K562 (cell line): ENCODE results near the gene FBXW9.

Source experiments
- BRF2 ChIP-seq: IDR thresholded peaks from 3 replicates; pipeline ENCODE4 v1.6.1; 2011; ENCODE audit warnings: borderline replicate concordance, mild to moderate bottlenecking; ENCODE audit not compliant: insufficient read length, insufficient read depth
- HMGXB4 ChIP-seq: sonication (generic); formaldehyde crosslinking; IDR thresholded peaks from 2 replicates; pipeline ENCODE4 v1.8.1; 2023; ENCODE audit warnings: mild to moderate bottlenecking, missing genetic modification reagents
- MAFF ChIP-seq: IDR thresholded peaks from 2 replicates; pipeline ENCODE4 v1.6.1; 2012; ENCODE audit warnings: low read length, improper control_type of control experiment
- MXD1 ChIP-seq: fragments of 250-450 bp; sonication (Bioruptor Pico); IDR thresholded peaks from 2 replicates; pipeline ENCODE4 v1.8.0; 2021; ENCODE audit warnings: borderline replicate concordance, mild to moderate bottlenecking, moderate library complexity; ENCODE audit not compliant: poor library complexity, severe bottlenecking
- ZBTB33 ChIP-seq: sonication (generic); formaldehyde crosslinking; IDR thresholded peaks from 2 replicates; pipeline ENCODE4 v1.8.1; 2023; ENCODE audit warnings: mild to moderate bottlenecking, missing genetic modification reagents

GRCh38 chr19:12701596-12702282 is 5.3 kb upstream of the FBXW9 start:
- TF ChIP-seq BRF2 (no peak), MXD1 (CRISPR knock-in tag) (no peak), HMGXB4 (CRISPR knock-in tag) (no peak), MAFF (no peak), ZBTB33 (CRISPR knock-in tag) (no peak)
